Measurements from ENCODE around the gene FNBP1L.
A peak's percentile ranks its signal among the peaks of the same experiment; 100 is the strongest.
"Not testable (repeated sequence)": the region's sequence is repeated elsewhere in the genome, so short reads cannot be mapped to it uniquely, and the experiment has no call there.

The FNBP1L gene

GRCh38 chr1:93446837-93447451 is 974 bp upstream of the FNBP1L start:
- DNase-seq = peak; percentile 20

- peak; percentile 46 for DNase-seq
Observed at GRCh38 chr1:93448292-93448982, 519 bp downstream of the FNBP1L start.

- DNase-seq = peak; percentile 9
Observed at GRCh38 chr1:93448983-93449804, 1.3 kb downstream of the FNBP1L start.

GRCh38 chr1:93450321-93450720 is 2.4 kb downstream of the FNBP1L start:
- DNase-seq = no peak

- no peak for DNase-seq
Observed at GRCh38 chr1:93453911-93454310, 6.0 kb downstream of the FNBP1L start.

- DNase-seq = no peak
Observed at GRCh38 chr1:93459126-93459525, 11.2 kb downstream of the FNBP1L start.

- no peak for DNase-seq
Observed at GRCh38 chr1:93461236-93461635, 13.3 kb downstream of the FNBP1L start.

- no peak for DNase-seq
Observed at GRCh38 chr1:93463960-93464359, 16.0 kb downstream of the FNBP1L start.

- not testable (repeated sequence) for DNase-seq
Observed at GRCh38 chr1:93465371-93466082, 17.6 kb downstream of the FNBP1L start.

GRCh38 chr1:93467606-93468005 is 19.7 kb downstream of the FNBP1L start:
- DNase-seq = no peak

- no peak for DNase-seq
Observed at GRCh38 chr1:93468662-93469061, 20.7 kb downstream of the FNBP1L start.

- DNase-seq = not testable (repeated sequence)
Observed at GRCh38 chr1:93469223-93469622, 21.3 kb downstream of the FNBP1L start.

GRCh38 chr1:93471284-93471683 is 23.4 kb downstream of the FNBP1L start:
- no peak for DNase-seq

GRCh38 chr1:93471911-93472310 is 24.0 kb downstream of the FNBP1L start:
- DNase-seq = no peak

GRCh38 chr1:93474321-93474720 is 26.4 kb downstream of the FNBP1L start:
- no peak for DNase-seq

GRCh38 chr1:93475681-93476080 is 27.8 kb downstream of the FNBP1L start:
- DNase-seq = no peak

- DNase-seq = not testable (repeated sequence)
Observed at GRCh38 chr1:93479133-93479745, 31.3 kb downstream of the FNBP1L start.

- DNase-seq = not testable (repeated sequence)
Observed at GRCh38 chr1:93481899-93482298, 34.0 kb downstream of the FNBP1L start.

- no peak for DNase-seq
Observed at GRCh38 chr1:93483200-93483599, 35.3 kb downstream of the FNBP1L start.

GRCh38 chr1:93483606-93484005 is 35.7 kb downstream of the FNBP1L start:
- no peak for DNase-seq

GRCh38 chr1:93488207-93488606 is 40.3 kb downstream of the FNBP1L start:
- no peak for DNase-seq

GRCh38 chr1:93489756-93490155 is 41.8 kb downstream of the FNBP1L start:
- DNase-seq = no peak

GRCh38 chr1:93490357-93490756 is 42.4 kb downstream of the FNBP1L start:
- no peak for DNase-seq

Data from 8988T (cell line).